Pancreas (tissue), 10 donors: ENCODE results near the gene ADM2. TPM values are rescaled to one million over a fixed set of nuclear protein-coding genes. Genes with fewer than 3 reads are reported as not detected.

Source experiments
- ATAC-seq, 4 donors: fragments of 200-7000 bp; cut with Tn5 transposase; one replicate each; pipeline versions ENCODE4 v1.8.0 to v1.9.1; 2020; ENCODE audit warnings: mild to moderate bottlenecking in 4 of 4, moderate library complexity in 4 of 4
- DNase-seq, 6 donors: peaks; one replicate each; pipeline ENCODE4 v3.0.0-alpha.2; 2020
- FAIRE-seq: peaks from 2 replicates; lab custom pipeline; 2012; peaks lifted over from hg19 to GRCh38; lab: Jason Lieb, UNC
- H3K27ac ChIP-seq, 4 donors: fragments of 200-600 bp; sonication (generic); 1 replicate in 3 of 4; 2 replicates in 1 of 4; pipeline versions ENCODE4 v1.5.0 to v1.8.0; 2020
- H3K27me3 ChIP-seq, 4 donors: fragments of 200-600 bp; one replicate each; pipeline ENCODE4 v1.8.0; 2021
- H3K36me3 ChIP-seq, 3 donors: fragments of 200-600 bp; sonication (generic) in 1 of 3; one replicate each; pipeline versions ENCODE4 v1.5.0 to v1.8.0; 2020 to 2021
- H3K4me1 ChIP-seq, 3 donors: fragments of 200-600 bp; one replicate each; pipeline ENCODE4 v1.8.0; 2021
- H3K4me3 ChIP-seq, 4 donors: fragments of 200-600 bp; sonication (generic) in 2 of 4; one replicate each; pipeline versions ENCODE4 v1.5.0 to v1.8.0; 2020 to 2021
- H3K9me3 ChIP-seq, 4 donors: fragments of 200-600 bp; one replicate each; pipeline ENCODE4 v1.8.0; 2021
- CTCF ChIP-seq, 4 donors: fragments of 200-600 bp; sonication (generic) in 3 of 4; IDR thresholded peaks; one replicate each; pipeline versions ENCODE4 v1.5.0 to v1.8.0; 2021; ENCODE audit warnings: antibody characterized with exemption in 4 of 4
- WGBS, 2 donors: extraction: QIAGEN DNeasy Blood & Tissue Kit; methylation state at CpG; one replicate each; pipeline ENCODE4 v1.1.7; 2013; 5-methylcytosine and 5-hydroxymethylcytosine counted together
- intact Hi-C, 3 donors: fragments of 100-400 bp; cut with DNase I; formaldehyde crosslinking; loops; one replicate each; pipeline versions ENCODE4 v1.11.1 to v1.14.2; 2022
- polyA plus RNA-seq, 2 donors: library from polyadenylated mRNA; stranded (reverse); fragments of 200-250 nt; gene quantifications; one replicate each; pipeline ENCODE4 v1.2.3, GENCODE V29; 2013
- total RNA-seq, 6 donors: library from RNA; stranded (reverse); fragmentation: NEBNext Ultra II Directional in 4 of 6; extraction: Animal tissue kit (Norgen Biotek cat#: 25700) in 4 of 6; gene quantifications; one replicate each; pipeline versions ENCODE4 v1.2.1 to v1.2.4, GENCODE V29; 2021 to 2023
- donor health status: healthy with polysubstance abuse.
- donor health status: DM: no; HTN: no; CAD: no; lungs with moderate emphysema.
- donor health status: DM: no; HTN: no; CAD: no.
- donor health status: control.
- donor health status: control.
- donor health status: Bipolar disorder and iron deficiency.
- donor health status: DM: yes; HTN: yes; CAD: no.
- donor health status: DM: no; HTN: no; CAD: no.
- donor health status: DM: no; HTN: no; CAD: no.
- donor health status: DM: yes; HTN: yes; CAD: no.

The ADM2 gene
- total and polyA plus RNA-seq, 8 donors = 2.1 to 44.3 (median 5.8) TPM

DNA sequence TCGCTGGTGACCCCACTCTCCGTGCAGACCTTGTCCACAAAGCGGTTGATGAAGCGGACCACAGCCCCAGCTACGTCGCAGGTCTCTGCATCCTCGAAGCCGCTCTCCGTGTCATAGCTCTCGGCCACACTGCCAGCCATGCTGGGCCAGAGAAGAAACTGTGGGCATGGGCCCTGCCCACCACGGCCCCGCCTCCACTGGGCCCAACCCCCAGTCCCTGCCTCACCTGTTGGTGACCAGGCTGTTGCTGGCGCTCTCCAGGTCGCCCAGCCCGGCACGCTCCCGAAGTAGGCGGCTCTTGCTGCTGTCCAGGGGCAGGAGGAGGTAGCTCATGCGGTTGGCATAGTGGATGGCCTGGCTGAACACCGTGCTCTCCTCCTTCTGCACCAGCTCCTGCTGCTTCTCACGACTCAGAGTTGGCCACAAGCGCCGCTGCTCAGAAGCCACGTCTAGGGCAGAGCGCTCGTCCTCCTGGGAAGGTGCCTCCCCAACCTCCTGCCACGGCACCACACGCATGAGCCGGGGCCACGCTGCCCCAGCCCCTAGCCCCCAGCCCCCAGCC is 19.3 kb upstream of the ADM2 start:
- TF ChIP-seq CTCF (IDR thresholded peaks at IDR 0.05) = no peak
- intact Hi-C loops = loop anchor here in 1 of 3 donors (10.0 kb wide), 1 partner anchor 47 kb away; no protein-coding TSS in a partner anchor
- Histone ChIP-seq H3K9me3 (no peaks in the 10 kb centered on the region), H3K4me3 (no peak overlapping the region), H3K36me3 (peaks cover 9 to 81% (median 72%) of the 10 kb centered on the region in 3 donors), H3K27me3 (no peaks in the 10 kb centered on the region), H3K4me1 (no peaks in the 10 kb centered on the region), H3K27ac (no peak overlapping the region)
- FAIRE-seq (no peak), DNase-seq (no peak), ATAC-seq (no peak)
- WGBS, 2 donors = 94 to 95% methylated on average over 30 of the region's 30 CpGs

- no peak for FAIRE-seq
Measured at GRCh38 chr22:50463188-50463900, 18.0 kb upstream of the ADM2 start.

GRCh38 chr22:50464451-50464850 is 16.9 kb upstream of the ADM2 start:
- FAIRE-seq (no peak), DNase-seq (no peak), ATAC-seq (no peak)
- Histone ChIP-seq H3K4me3 (no peak overlapping the region), H3K9me3 (no peaks in the 10 kb centered on the region), H3K27me3 (no peaks in the 10 kb centered on the region), H3K36me3 (peaks cover 9 to 82% (median 69%) of the 10 kb centered on the region in 3 donors), H3K27ac (no peak overlapping the region), H3K4me1 (no peaks in the 10 kb centered on the region)
- no peak for TF ChIP-seq CTCF (IDR thresholded peaks at IDR 0.05)
- 93% methylated on average over 24 of the region's 24 CpGs for WGBS, 2 donors
- intact Hi-C loops = loop anchor here in 1 of 3 donors (10.0 kb wide), 1 partner anchor 50 kb away; no protein-coding TSS in a partner anchor

More at GRCh38 chr22:50463188-50463900, 18.0 kb upstream of the ADM2 start:
- no peaks in the 10 kb centered on the region for H3K4me1 ChIP-seq
- intact Hi-C loops = loop anchor here in 1 of 3 donors (10.0 kb wide), 1 partner anchor 49 kb away; no protein-coding TSS in a partner anchor
- no peak for ATAC-seq
- peaks cover 9 to 89% (median 74%) of the 10 kb centered on the region in 3 donors for H3K36me3 ChIP-seq
- no peak for DNase-seq
- H3K27me3 ChIP-seq = no peaks in the 10 kb centered on the region
- 92 to 93% methylated on average over 28 of the region's 28 CpGs for WGBS, 2 donors
- no peaks in the 10 kb centered on the region for H3K9me3 ChIP-seq
- H3K27ac ChIP-seq = no peak overlapping the region
- H3K4me3 ChIP-seq = no peak overlapping the region
- TF ChIP-seq CTCF (IDR thresholded peaks at IDR 0.05) = no peak

GRCh38 chr22:50465066-50465930 is 16.0 kb upstream of the ADM2 start:
- ATAC-seq (no peak), FAIRE-seq (no peak), DNase-seq (no peak)
- 92% methylated on average over 30 of the region's 30 CpGs for WGBS, 2 donors
- intact Hi-C loops = loop anchor here in 1 of 3 donors (10.0 kb wide), 1 partner anchor 50 kb away; no protein-coding TSS in a partner anchor
- Histone ChIP-seq H3K4me1 (peaks cover 2 to 7% (median 5%) of the 10 kb centered on the region in 3 donors), H3K9me3 (no peaks in the 10 kb centered on the region), H3K4me3 (no peak overlapping the region), H3K27me3 (no peaks in the 10 kb centered on the region), H3K27ac (no peak overlapping the region), H3K36me3 (peaks cover 7 to 74% (median 62%) of the 10 kb centered on the region in 3 donors)
- TF ChIP-seq CTCF (IDR thresholded peaks at IDR 0.05) = no peak
